Gastrocnemius medialis (tissue), 4 donors: ENCODE data around the gene TSEN15. TPM values are rescaled to one million over a fixed set of nuclear protein-coding genes. Genes with fewer than 3 reads are reported as not detected.

Experiments
- ATAC-seq, 2 donors: fragments of 150-250 bp; one replicate each; pipeline ENCODE4 v1.9.1; 2016
- DNase-seq, 2 donors: peaks; one replicate each; pipeline ENCODE4 v3.0.0-alpha.2; 2019
- H3K27ac ChIP-seq, 4 donors: fragments of 200-600 bp; sonication (generic); 1 replicate in 1 of 4; 2 replicates in 3 of 4; pipeline ENCODE4 v1.5.1; 2016 to 2018; ENCODE audit warnings: mild to moderate bottlenecking in 2 of 4, moderate library complexity in 1 of 4
- H3K27me3 ChIP-seq, 3 donors: fragments of 200-600 bp; sonication (generic) in 2 of 3; 1 replicate in 1 of 3; 2 replicates in 2 of 3; pipeline versions ENCODE4 v1.5.1 to v1.6.0; 2016 to 2019; ENCODE audit warnings: mild to moderate bottlenecking in 1 of 3, moderate library complexity in 1 of 3
- H3K36me3 ChIP-seq, 2 donors: fragments of 200-600 bp; sonication (generic) in 1 of 2; one replicate each; pipeline ENCODE4 v1.5.1; 2017 to 2018
- H3K4me1 ChIP-seq, 2 donors: fragments of 200-600 bp; sonication (generic) in 1 of 2; one replicate each; pipeline ENCODE4 v1.5.1; 2016 to 2017; ENCODE audit warnings: mild to moderate bottlenecking in 2 of 2
- H3K4me3 ChIP-seq, 4 donors: fragments of 200-600 bp; sonication (generic) in 3 of 4; 1 replicate in 1 of 4; 2 replicates in 3 of 4; pipeline ENCODE4 v1.5.1; 2016 to 2019; ENCODE audit warnings: mild to moderate bottlenecking in 2 of 4
- H3K9me3 ChIP-seq, 3 donors: fragments of 200-600 bp; sonication (generic) in 2 of 3; 1 replicate in 1 of 3; 2 replicates in 2 of 3; pipeline ENCODE4 v1.5.1; 2016 to 2019
- POLR2A ChIP-seq, 2 donors: fragments of 450-650 bp; IDR thresholded peaks; one replicate each; pipeline ENCODE4 v1.6.1; 2017; ENCODE audit warnings: antibody characterized with exemption in 2 of 2, mild to moderate bottlenecking in 2 of 2, moderate library complexity in 2 of 2
- in situ Hi-C, 4 donors: fragments of 200-750 bp; cut with MboI; loops; one replicate each; pipeline versions ENCODE4 v1.15.0 to v1.8.0; 2017; ENCODE audit warnings: low sequenced_read_pairs in 4 of 4
- intact Hi-C: fragments of 100-400 bp; cut with DNase I; formaldehyde crosslinking; loops from one replicate; pipeline ENCODE4 v1.15.1; 2023; ENCODE audit warnings: low total_unique reads
- total RNA-seq, 4 donors: library from RNA; depleted of rRNA; stranded (reverse); fragments of >200 nt; gene quantifications; one replicate each; pipeline versions ENCODE4 v1.1.0 to v1.2.3, GENCODE V29; 2016
- TF ChIP-seq, protein P1 (sequence below), 5 experiments: fragments of 450-650 bp in 3 of 5; fragments of 200-600 bp in 2 of 5; sonication (generic) in 2 of 5; IDR thresholded peaks in 4 of 5; conservative IDR thresholded peaks in 1 of 5; 1 replicate in 4 of 5; 2 replicates in 1 of 5; pipeline ENCODE4 v1.5.1; 2016 to 2019; ENCODE audit warnings: antibody characterized with exemption in 5 of 5, mild to moderate bottlenecking in 3 of 5, moderate library complexity in 3 of 5

The TSEN15 gene
- total RNA-seq, 4 donors from 2014 or later, result 22.8 to 69.6 (median 38.6) TPM

DNA sequence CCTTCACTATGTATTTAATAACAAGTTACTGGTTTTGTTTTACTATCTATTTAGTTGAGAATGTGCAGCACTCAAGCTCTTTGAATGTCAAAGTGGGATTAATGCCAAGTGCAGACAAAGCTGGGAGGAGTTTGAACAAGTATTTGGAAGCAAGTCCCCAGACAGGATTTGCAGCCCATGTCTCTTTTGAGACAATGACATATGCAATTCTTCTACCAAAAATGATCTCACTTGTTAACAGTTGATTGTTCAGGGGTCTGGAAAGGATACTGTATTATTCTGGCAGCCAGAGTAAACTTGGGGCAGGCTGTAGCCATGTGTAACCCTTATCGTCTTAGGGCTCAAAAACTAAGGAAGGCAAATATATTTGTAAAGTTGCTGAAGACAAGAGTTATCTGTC, 29.8 kb upstream of the TSEN15 start:
- Histone ChIP-seq H3K27me3 (no peaks in the 10 kb centered on the region), H3K9me3 (no peaks in the 10 kb centered on the region), H3K4me3 (no peak overlapping the region), H3K36me3 (no peaks in the 10 kb centered on the region), H3K4me1 (peaks cover 41 to 44% of the 10 kb centered on the region in 2 donors), H3K27ac (peak overlapping the region; percentile 25 to 47 (median 33))
- ATAC-seq (no peak), DNase-seq (no peak)
- in situ Hi-C loops, result no loop called here
- intact Hi-C loops, result no loop called here
- TF ChIP-seq POLR2A (IDR thresholded peaks at IDR 0.05), result no peak
- TF ChIP-seq, protein P1, sequence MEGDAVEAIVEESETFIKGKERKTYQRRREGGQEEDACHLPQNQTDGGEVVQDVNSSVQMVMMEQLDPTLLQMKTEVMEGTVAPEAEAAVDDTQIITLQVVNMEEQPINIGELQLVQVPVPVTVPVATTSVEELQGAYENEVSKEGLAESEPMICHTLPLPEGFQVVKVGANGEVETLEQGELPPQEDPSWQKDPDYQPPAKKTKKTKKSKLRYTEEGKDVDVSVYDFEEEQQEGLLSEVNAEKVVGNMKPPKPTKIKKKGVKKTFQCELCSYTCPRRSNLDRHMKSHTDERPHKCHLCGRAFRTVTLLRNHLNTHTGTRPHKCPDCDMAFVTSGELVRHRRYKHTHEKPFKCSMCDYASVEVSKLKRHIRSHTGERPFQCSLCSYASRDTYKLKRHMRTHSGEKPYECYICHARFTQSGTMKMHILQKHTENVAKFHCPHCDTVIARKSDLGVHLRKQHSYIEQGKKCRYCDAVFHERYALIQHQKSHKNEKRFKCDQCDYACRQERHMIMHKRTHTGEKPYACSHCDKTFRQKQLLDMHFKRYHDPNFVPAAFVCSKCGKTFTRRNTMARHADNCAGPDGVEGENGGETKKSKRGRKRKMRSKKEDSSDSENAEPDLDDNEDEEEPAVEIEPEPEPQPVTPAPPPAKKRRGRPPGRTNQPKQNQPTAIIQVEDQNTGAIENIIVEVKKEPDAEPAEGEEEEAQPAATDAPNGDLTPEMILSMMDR (IDR thresholded peaks at IDR 0.05 in 4 of 5, conservative IDR thresholded peaks at IDR 0.05 in 1 of 5), result no peak

GRCh38 chr1:184022668-184023067, 28.9 kb upstream of the TSEN15 start:
- no peaks in the 10 kb centered on the region for H3K27me3 ChIP-seq
- in situ Hi-C loops, result no loop called here
- H3K4me1 ChIP-seq, result peaks cover 41 to 44% of the 10 kb centered on the region in 2 donors
- H3K4me3 ChIP-seq, result no peak overlapping the region
- H3K36me3 ChIP-seq, result no peaks in the 10 kb centered on the region
- DNase-seq (no peak), ATAC-seq (no peak)
- intact Hi-C loops, result no loop called here
- H3K27ac ChIP-seq, result peak overlapping the region; percentile 29 to 47 (median 33)
- TF ChIP-seq, protein P1 (IDR thresholded peaks at IDR 0.05 in 4 of 5, conservative IDR thresholded peaks at IDR 0.05 in 1 of 5), result no peak
- no peak for TF ChIP-seq POLR2A (IDR thresholded peaks at IDR 0.05)
- no peaks in the 10 kb centered on the region for H3K9me3 ChIP-seq

DNA sequence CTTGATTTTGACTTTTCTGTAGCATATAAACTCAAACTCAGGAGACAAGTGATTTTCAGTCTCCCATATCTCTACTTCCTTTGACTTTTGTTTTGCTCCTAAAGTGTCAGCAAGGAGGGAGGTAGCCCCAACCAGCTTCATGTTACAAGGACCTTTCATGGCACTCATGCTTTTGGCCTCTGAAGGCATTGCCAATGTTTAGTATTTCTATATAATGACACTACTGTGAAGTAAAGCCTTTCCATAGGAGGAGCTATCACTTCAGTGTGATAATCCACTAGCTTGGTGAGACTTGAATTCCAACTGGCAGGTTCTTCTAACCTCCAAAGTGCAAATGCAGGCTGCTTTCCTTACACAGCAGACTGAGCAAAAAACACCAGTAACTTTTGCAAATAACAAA, 28.4 kb upstream of the TSEN15 start:
- H3K4me1 ChIP-seq, result peaks cover 41 to 49% of the 10 kb centered on the region in 2 donors
- H3K36me3 ChIP-seq, result no peaks in the 10 kb centered on the region
- in situ Hi-C loops (no loop called here), intact Hi-C loops (no loop called here)
- DNase-seq, result no peak
- H3K27ac ChIP-seq, result peak overlapping the region; percentile 29 to 47 (median 33)
- H3K4me3 ChIP-seq, result no peak overlapping the region
- TF ChIP-seq, protein P1 (IDR thresholded peaks at IDR 0.05 in 4 of 5, conservative IDR thresholded peaks at IDR 0.05 in 1 of 5), result no peak
- TF ChIP-seq POLR2A (IDR thresholded peaks at IDR 0.05), result no peak
- no peak for ATAC-seq
- no peaks in the 10 kb centered on the region for H3K27me3 ChIP-seq
- no peaks in the 10 kb centered on the region for H3K9me3 ChIP-seq

DNA sequence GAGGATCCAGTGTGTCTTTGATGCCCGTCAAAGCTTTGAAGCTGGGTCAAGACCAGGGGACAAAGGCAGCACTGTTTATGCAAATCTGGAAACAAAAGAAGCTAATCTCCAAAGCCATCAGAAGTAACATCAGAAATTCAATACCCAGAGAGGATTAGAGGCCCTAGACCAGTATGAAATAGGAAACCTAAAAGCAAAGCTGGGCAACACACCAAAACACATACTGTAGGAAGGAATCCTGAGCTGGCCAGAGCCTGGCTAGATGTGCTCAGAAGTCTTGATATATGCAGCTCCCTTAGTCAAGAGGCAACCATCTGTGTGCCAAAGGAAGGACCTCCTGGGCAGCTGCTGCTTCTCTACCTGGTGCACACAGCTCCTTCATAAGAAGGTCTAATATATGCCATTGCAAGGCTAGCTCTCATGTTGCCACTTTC, 26.3 kb upstream of the TSEN15 start:
- Histone ChIP-seq H3K27me3 (no peaks in the 10 kb centered on the region), H3K27ac (peak overlapping the region; percentile 32 to 81 (median 62)), H3K4me1 (peaks cover 57 to 63% of the 10 kb centered on the region in 2 donors), H3K9me3 (no peaks in the 10 kb centered on the region), H3K36me3 (no peaks in the 10 kb centered on the region), H3K4me3 (no peak overlapping the region)
- intact Hi-C loops, result no loop called here
- TF ChIP-seq, protein P1 (IDR thresholded peaks at IDR 0.05 in 4 of 5, conservative IDR thresholded peaks at IDR 0.05 in 1 of 5), result no peak
- no peak for TF ChIP-seq POLR2A (IDR thresholded peaks at IDR 0.05)
- ATAC-seq (peak; percentile 88 to 96), DNase-seq (peak; percentile 66 to 73)
- in situ Hi-C loops, result loop anchor here in 1 of 4 donors (25.0 kb wide), 1 partner anchor 363 kb away; the partner anchor contains the start of gene APOBEC4
